ENCODE results near the gene ATRX. TPM values are rescaled to one million over a fixed set of nuclear protein-coding genes. Genes with fewer than 3 reads are reported as not detected.

Gene ATRX
- total and polyA plus RNA-seq, 2 donors (not counting 1 experiment from before 2014, with no cell fraction given) = 19.3 to 173 TPM

GRCh38 chrX:77617206-77617605 lies 168.8 kb downstream of the ATRX start:
- H3K27ac ChIP-seq (ENCODE audit: low read length in 2 of 2) = no peak overlapping the region
- no peak for ATAC-seq (ENCODE audit: low read depth)
- CTCF ChIA-PET = no interaction called here
- H3K79me2 ChIP-seq (ENCODE audit: control insufficient read depth, insufficient read depth, low read length) = no peaks in the 10 kb centered on the region
- intact Hi-C loops (cut with micrococcal nuclease) = no loop called here
- H3K27me3 ChIP-seq (replicated peaks in 1 of 4; ENCODE audit: control extremely low read depth in 1 of 4, control insufficient read depth in 3 of 4, insufficient read depth in 4 of 4, low read length in 3 of 4) = no peaks in the 10 kb centered on the region
- H3K4me1 ChIP-seq (ENCODE audit: control insufficient read depth in 2 of 2, insufficient read depth in 2 of 2, low read length in 2 of 2) = no peaks in the 10 kb centered on the region
- no peak overlapping the region for H3K9ac ChIP-seq (ENCODE audit: low read length)
- Mint-ChIP-seq H3K27ac (no peak overlapping the region), H3K27me3 (no peaks in the 10 kb centered on the region), H3K4me1 (no peaks in the 10 kb centered on the region), H3K9me3 (ENCODE audit: insufficient read depth) (no peaks in the 10 kb centered on the region), H3K4me3 (no peak overlapping the region)
- POLR2A ChIA-PET = no interaction called here
- WGBS (ENCODE audit: insufficient coverage) = no CpG with 5 or more reads among the region's 1 CpG
- H3K36me3 ChIP-seq (replicated peaks in 1 of 2; ENCODE audit: control extremely low read depth in 1 of 2, control insufficient read depth in 1 of 2, extremely low read depth in 1 of 2, insufficient read depth in 2 of 2, low read length in 1 of 2) = peaks cover 0 to 22% of the 10 kb centered on the region in 2 experiments
- no peaks in the 10 kb centered on the region for H3K9me3 ChIP-seq (ENCODE audit: control extremely low read depth in 1 of 3, control insufficient read depth in 2 of 3, insufficient read depth in 1 of 3, low read length in 2 of 3)
- TF ChIP-seq EZH2 (IDR thresholded peaks at IDR 0.05; ENCODE audit: borderline replicate concordance, insufficient read depth, low read depth, low read length, poor library complexity, severe bottlenecking) = no peak
- TF ChIP-seq CTCF (IDR thresholded peaks at IDR 0.05) = no peak
- H3K4me3 ChIP-seq (ENCODE audit: control extremely low read depth in 1 of 5, extremely low read depth in 1 of 5, insufficient read depth in 1 of 5, low read depth in 2 of 5, low read length in 4 of 5) = no peak overlapping the region
- no peak for DNase-seq
- H4K20me1 ChIP-seq (ENCODE audit: control insufficient read depth, insufficient read depth, low read length, poor library complexity, severe bottlenecking) = no peaks in the 10 kb centered on the region
- no peak overlapping the region for H2AFZ ChIP-seq (ENCODE audit: insufficient read depth, low read depth, low read length, poor library complexity, severe bottlenecking)
- H3K4me2 ChIP-seq (replicated peaks; ENCODE audit: low read depth, low read length, poor library complexity, severe bottlenecking) = no peak overlapping the region

- ChIA-PET CTCF (interaction anchor here (0.6 kb wide), 1 partner anchor 1921 kb away, joined by 3 read pairs; no protein-coding TSS in a partner anchor), POLR2A (no interaction called here)
- H2AFZ ChIP-seq (ENCODE audit: insufficient read depth, low read depth, low read length, poor library complexity, severe bottlenecking) = no peak overlapping the region
- no peaks in the 10 kb centered on the region for H3K9me3 ChIP-seq (ENCODE audit: control extremely low read depth in 1 of 3, control insufficient read depth in 2 of 3, insufficient read depth in 1 of 3, low read length in 2 of 3)
- no peaks in the 10 kb centered on the region for H4K20me1 ChIP-seq (ENCODE audit: control insufficient read depth, insufficient read depth, low read length, poor library complexity, severe bottlenecking)
- H3K4me3 Mint-ChIP-seq = no peak overlapping the region
- no peak overlapping the region for H3K4me3 ChIP-seq (ENCODE audit: control extremely low read depth in 1 of 5, extremely low read depth in 1 of 5, insufficient read depth in 1 of 5, low read depth in 2 of 5, low read length in 4 of 5)
- no peaks in the 10 kb centered on the region for H3K79me2 ChIP-seq (ENCODE audit: control insufficient read depth, insufficient read depth, low read length)
- H3K9ac ChIP-seq (ENCODE audit: low read length) = no peak overlapping the region
- no peaks in the 10 kb centered on the region for H3K27me3 ChIP-seq (replicated peaks in 1 of 4; ENCODE audit: control extremely low read depth in 1 of 4, control insufficient read depth in 3 of 4, insufficient read depth in 4 of 4, low read length in 3 of 4)
- no peak overlapping the region for H3K27ac ChIP-seq (ENCODE audit: low read length in 2 of 2)
- intact Hi-C loops (cut with micrococcal nuclease) = no loop called here
- H3K4me1 ChIP-seq (ENCODE audit: control insufficient read depth in 2 of 2, insufficient read depth in 2 of 2, low read length in 2 of 2) = no peaks in the 10 kb centered on the region
- ATAC-seq (ENCODE audit: low read depth) (no peak), DNase-seq (no peak)
- TF ChIP-seq EZH2 (IDR thresholded peaks at IDR 0.05; ENCODE audit: borderline replicate concordance, insufficient read depth, low read depth, low read length, poor library complexity, severe bottlenecking) (no peak), CTCF (IDR thresholded peaks at IDR 0.05) (no peak)
- H3K27me3 Mint-ChIP-seq = no peaks in the 10 kb centered on the region
- no peak overlapping the region for H3K4me2 ChIP-seq (replicated peaks; ENCODE audit: low read depth, low read length, poor library complexity, severe bottlenecking)
- WGBS (ENCODE audit: insufficient coverage) = no CpG with 5 or more reads among the region's 2 CpGs
- peaks cover 0 to 13% of the 10 kb centered on the region in 2 experiments for H3K36me3 ChIP-seq (replicated peaks in 1 of 2; ENCODE audit: control extremely low read depth in 1 of 2, control insufficient read depth in 1 of 2, extremely low read depth in 1 of 2, insufficient read depth in 2 of 2, low read length in 1 of 2)
- peaks cover 5% of the 10 kb centered on the region for H3K4me1 Mint-ChIP-seq
- H3K27ac Mint-ChIP-seq = no peak overlapping the region
- no peaks in the 10 kb centered on the region for H3K9me3 Mint-ChIP-seq (ENCODE audit: insufficient read depth)
Measured at GRCh38 chrX:77603635-77604336, 182.2 kb downstream of the ATRX start.

Data from B cell (primary cell).